SIG-M5 (cell line): ENCODE data around the gene CRYL1.
"Not testable (repeated sequence)": the region's sequence is repeated elsewhere in the genome, so short reads cannot be mapped to it uniquely, and the experiment has no call there.

Experiments
- DNase-seq: peaks from one replicate; lab custom pipeline; 2025; lab: John Stamatoyannopoulos, UW

Gene CRYL1

GRCh38 chr13:20448470-20448869 is 77.2 kb downstream of the CRYL1 start:
- DNase-seq = no peak

GRCh38 chr13:20446900-20447299 is 78.8 kb downstream of the CRYL1 start:
- no peak for DNase-seq

DNA sequence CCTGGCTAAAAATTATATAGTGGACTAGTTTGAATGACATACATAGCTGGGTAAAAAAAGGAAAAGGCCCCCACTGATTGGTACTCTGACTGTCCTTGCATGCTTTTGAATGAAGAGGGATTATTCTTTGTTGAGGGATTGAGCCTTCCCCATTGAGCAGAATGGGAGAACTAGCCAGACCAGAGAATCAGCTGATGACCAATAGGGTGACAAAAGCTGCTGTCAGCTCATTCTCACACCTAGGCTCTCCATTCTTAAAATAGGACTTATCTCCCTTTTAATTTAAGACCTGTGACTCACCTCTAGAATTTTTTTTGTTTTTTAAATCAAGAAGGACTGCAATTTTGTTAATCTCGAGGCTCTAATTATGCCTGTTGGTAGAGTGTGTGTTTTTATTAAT is 79.3 kb downstream of the CRYL1 start:
- DNase-seq = no peak

- no peak for DNase-seq
These were observed 82.8 kb downstream of the CRYL1 start for GRCh38 chr13:20442798-20443381.

- DNase-seq = no peak
These were observed 83.3 kb downstream of the CRYL1 start for GRCh38 chr13:20442375-20442774.

- DNase-seq = no peak
These were observed 83.8 kb downstream of the CRYL1 start for GRCh38 chr13:20441879-20442278.

DNA sequence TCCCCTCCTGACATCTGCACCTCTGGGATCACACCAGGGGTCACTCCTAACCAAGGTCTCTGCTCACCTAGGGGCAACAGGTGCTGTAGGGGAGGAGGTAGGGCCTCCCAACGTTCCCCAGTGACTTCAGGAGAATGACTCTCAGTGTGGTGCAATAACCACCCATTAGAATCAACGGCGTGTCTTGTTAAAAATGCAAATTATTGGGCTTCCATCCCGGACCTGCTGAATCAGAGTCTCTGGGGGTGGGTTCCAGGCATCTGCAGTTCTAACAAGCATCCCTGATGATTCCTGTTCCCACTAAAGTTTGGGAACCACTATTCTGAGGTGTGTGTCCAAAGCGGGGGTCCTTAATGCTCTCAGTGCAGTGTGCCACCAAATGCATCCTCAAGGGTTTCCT is 84.6 kb downstream of the CRYL1 start:
- no peak for DNase-seq

DNA sequence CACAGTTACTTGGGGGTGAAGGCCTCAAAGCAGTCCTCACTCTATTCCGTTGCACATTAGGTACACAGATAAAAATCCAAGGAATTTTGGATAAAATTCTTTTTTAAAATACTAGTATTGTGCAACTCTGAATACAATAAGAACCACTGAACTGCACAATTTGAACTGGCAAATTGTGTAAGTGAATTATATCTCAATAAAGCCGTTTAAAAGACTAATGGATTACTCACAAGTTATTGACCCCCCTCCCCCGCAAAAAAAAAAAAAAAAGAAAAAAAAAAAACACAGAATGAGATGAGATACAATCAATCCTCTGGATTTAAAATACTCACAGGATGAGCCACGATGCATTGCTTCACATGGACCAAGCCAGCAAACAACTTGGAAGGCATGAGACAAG is 86.4 kb downstream of the CRYL1 start:
- DNase-seq = no peak

GRCh38 chr13:20438801-20439200 is 86.9 kb downstream of the CRYL1 start:
- no peak for DNase-seq

GRCh38 chr13:20436505-20436904 is 89.2 kb downstream of the CRYL1 start:
- no peak for DNase-seq

DNA sequence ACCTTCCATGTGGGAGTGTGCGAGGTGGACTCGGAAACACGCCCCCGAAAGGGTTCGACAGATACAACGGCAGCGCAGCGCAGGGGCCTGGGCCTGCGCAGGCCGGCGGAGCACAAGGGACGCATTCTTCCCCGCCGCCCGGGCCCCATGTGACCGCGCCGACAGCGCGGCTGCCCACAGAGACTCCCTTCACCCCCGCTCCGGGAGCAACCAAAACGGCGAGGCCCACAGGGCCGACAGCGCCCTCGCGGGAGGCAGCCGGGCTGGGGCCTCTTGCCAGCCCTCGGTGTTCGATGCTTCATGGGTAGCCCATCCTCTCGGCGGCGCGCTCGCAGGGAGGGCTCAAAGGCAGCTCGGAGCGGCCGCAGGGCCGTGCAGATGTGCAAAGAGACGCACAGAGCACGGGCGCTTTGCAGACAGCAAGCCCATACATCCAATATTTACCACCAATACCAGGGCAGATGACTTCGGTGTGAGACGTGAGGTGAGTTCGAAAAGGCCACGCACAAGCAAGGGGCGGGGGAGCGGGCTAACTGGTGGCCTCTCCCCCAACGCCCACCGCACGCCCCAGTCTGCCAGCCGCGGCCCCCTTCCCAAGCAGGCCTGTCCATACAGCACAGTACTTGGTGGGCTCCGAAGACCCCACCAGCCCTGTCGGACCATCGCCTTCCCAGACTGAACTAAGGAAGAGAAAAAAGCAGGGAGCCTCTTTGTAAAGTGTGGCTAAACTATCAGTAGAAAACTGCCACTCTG is 89.9 kb downstream of the CRYL1 start:
- DNase-seq = no peak

- DNase-seq = not testable (repeated sequence)
These were observed 91.4 kb downstream of the CRYL1 start for GRCh38 chr13:20434210-20434609.

DNA sequence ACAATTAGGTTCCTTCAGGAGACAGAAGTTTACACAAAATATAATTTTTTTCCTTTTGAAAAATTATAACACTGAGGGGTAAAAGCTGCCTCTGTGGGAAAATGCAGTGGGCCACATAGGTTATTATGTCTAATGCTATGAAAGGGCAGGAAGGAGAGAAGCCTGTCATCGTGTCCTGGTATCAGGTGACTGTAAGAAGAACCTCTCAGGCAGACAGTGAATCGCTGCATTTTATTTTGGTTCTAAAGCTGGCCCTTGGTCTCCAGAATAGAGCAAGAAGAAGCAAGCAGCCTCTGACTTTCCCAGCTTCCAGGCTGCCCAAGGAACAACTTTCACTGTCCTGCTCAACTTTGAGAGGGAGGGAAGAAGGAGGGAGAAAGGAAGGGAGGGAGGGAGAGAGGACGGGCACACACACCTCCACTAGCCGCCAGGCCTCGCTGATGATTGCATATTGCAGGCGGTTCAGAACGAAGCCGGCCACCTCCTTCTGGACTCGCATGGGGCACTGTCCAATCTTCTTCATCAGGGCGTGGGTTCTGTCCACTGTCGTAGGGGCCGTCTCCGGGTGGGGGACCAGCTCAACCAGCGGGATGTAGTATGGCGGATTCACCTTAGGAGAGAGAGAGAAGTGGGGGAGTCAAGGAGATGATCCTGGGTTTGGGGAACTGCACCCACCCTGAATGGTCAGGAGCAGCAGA is 93.8 kb downstream of the CRYL1 start:
- DNase-seq = no peak

DNA sequence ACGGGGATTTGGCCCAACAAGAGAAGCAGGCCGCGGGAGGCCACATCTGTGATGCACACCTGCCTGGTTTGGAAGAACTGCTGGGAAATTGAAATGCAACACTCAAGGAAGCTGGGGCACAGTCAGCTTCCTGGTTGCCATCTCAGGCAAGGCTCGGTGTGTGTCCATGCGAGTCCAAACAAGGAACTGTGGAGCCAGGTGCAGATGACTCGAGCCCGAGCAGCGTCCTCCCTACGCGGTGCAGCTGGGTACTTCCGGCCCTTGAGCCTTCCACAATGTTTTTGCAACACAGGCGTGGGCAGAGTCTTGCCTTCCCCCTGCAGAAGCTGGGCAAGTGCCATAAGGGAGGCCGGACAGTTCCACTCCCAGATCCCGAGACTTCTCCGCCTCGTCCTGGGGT is 94.6 kb downstream of the CRYL1 start:
- no peak for DNase-seq

DNA sequence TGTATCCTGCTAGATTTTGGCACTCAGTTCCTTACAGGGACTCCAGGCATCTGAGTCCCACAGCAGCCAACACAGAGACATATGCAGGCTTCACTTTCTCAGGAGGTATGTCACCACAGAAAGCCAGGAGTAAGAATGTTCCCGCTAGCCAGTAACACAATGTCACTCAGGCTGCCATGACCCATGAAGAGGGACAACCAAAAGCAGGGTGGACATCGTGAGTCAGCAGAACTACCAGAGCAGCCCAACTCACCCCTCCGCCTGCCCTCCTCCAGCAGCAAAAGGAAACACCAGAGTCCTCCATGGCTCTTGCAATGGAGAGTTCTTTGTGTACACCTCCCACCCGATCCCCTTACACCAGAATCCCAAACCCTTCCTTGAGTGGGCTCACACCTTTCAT is 95.4 kb downstream of the CRYL1 start:
- DNase-seq = no peak

- no peak for DNase-seq
These were observed 96.0 kb downstream of the CRYL1 start for GRCh38 chr13:20429682-20430081.

DNA sequence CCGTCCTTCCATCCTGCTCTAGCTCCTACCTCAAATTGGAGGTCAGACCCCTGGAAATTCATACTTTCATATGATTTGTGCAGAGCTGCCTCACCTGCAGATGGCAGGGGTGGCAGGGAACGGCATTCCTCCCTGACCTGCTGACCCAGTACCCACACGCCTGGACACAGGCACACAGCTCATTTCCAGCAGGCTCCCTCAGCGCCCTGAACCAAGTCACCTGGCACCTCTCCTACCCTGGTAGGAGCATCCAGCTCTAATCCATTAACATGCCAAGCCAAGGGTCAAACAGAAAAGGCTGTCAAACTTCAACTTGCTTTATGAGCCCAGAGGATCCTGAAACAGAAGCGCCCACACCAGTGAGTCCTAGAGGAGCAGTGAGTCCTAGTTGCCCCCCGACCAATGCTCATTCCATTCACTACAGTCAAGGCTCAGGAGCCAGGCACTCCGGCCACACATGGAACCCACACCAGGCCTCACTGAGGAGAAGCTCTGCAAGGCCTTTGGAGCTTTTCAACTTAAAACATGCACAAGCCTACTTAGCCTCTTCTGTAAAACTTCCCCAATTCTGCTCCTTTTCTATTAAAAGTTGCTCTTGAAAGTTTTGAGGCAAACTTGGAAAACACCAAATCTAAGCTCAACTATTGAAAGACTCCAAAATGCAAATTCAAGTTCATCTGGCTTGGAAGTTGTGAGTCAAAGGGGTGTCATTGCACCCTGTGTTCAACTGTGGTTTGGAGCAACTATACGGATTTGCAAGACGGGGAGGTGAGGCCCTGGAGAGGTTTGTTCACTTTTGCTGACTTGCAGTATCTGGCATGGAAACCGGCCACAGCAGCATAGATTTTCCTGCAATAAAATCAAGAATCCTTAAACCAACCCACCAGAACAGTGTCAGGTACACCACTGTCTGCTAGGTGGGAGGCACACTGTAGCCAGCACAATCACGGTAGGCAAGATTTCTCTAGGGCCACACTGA is 96.7 kb downstream of the CRYL1 start:
- no peak for DNase-seq

DNA sequence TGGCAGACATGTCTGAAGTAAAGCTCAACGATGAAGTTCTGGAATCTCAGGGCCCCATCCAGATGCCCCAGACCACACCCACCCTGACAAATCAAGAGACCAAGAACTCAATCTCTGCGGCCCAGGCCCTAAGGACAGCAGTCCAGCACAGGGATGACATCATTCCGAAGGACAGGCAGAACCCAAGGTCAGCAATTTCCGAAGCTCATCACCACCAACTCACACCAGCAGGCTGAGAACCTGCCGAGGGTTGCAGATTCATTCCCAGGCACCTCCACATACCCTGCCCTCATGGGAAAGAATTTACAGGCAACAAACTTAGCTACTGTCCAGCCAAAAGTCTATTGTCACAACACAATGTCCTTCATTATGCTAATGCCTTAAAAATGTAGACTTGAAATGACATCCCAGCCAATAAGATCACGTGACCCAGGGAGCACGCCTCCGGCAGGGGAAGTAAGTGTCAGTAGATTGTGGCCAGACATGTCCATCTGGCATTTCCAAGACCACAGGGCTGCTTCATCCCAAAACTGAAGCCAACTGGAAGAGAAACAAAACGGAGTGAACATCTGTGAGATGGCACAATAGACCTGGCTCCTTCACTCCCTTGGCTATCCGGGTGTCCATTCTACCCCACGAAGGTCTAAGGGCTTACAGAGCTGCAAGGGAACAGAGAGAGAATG is 98.8 kb downstream of the CRYL1 start:
- no peak for DNase-seq

GRCh38 chr13:20425819-20426219 is 99.8 kb downstream of the CRYL1 start:
- no peak for DNase-seq

- DNase-seq = no peak
These were observed 100.7 kb downstream of the CRYL1 start for GRCh38 chr13:20424949-20425348.

- DNase-seq = no peak
These were observed 101.2 kb downstream of the CRYL1 start for GRCh38 chr13:20424559-20424852.

DNA sequence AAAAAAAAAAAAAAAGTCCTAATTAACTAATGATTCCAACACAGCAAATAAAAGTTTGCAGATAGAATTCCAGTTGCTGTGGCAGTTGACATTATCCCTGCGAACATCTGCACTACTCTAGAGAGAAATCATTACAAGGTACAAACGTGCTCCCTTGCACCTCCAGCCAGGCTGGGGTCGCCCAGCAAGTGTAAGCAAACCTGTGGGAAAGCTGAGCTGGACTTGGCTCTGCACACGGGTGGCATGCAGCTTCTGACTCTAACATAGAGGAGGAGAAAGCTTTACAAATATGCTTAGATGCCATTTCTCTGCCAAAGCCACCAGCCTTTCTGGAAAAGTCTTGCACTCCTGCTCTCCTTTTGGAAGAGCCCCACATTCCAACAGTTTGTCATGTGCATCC is 103.3 kb downstream of the CRYL1 start:
- no peak for DNase-seq
